HG02840 (cell line): Measurements from ENCODE around the gene TMEM256.
"Not testable (repeated sequence)": the region's sequence is repeated elsewhere in the genome, so short reads cannot be mapped to it uniquely, and the experiment has no call there.

ENCODE experiments used
- ATAC-seq: cut with Tn5 transposase; IDR thresholded peaks from one replicate; pipeline ENCODE4 v1.9.1; 2021; ENCODE audit warnings: mild to moderate bottlenecking, moderate library complexity, moderate number of reproducible peaks; ENCODE audit not compliant: unreplicated experiment, low FRiP score

TMEM256 gene

GRCh38 chr17:7389924-7390910, 13.7 kb downstream of the TMEM256 start:
- no peak for ATAC-seq

- no peak for ATAC-seq
Measured at GRCh38 chr17:7388856-7389255, 15.0 kb downstream of the TMEM256 start.

GRCh38 chr17:7384489-7385081, 19.3 kb downstream of the TMEM256 start:
- ATAC-seq: no peak

GRCh38 chr17:7383742-7384488, 20.0 kb downstream of the TMEM256 start:
- ATAC-seq: no peak

- no peak for ATAC-seq
Measured at GRCh38 chr17:7383371-7383741, 20.5 kb downstream of the TMEM256 start.

- no peak for ATAC-seq
Measured at GRCh38 chr17:7382901-7383300, 21.0 kb downstream of the TMEM256 start.

GRCh38 chr17:7380855-7381683, 22.8 kb downstream of the TMEM256 start, which contains the start of gene TNK1:
Gene TNK1, plus strand, starts transcription at chr17:7381089. Its CDS starts 1,838 bp downstream, at chr17:7382927.
- ATAC-seq: no peak

- no peak for ATAC-seq
Measured at GRCh38 chr17:7380321-7380720, 23.6 kb downstream of the TMEM256 start.

- ATAC-seq: no peak
Measured at GRCh38 chr17:7379134-7379533, 24.8 kb downstream of the TMEM256 start.

GRCh38 chr17:7374353-7374752, 29.5 kb downstream of the TMEM256 start:
- ATAC-seq: no peak

- ATAC-seq: no peak
Measured at GRCh38 chr17:7370853-7371252, 33.0 kb downstream of the TMEM256 start.

GRCh38 chr17:7369825-7370224, 34.1 kb downstream of the TMEM256 start:
- ATAC-seq: no peak

GRCh38 chr17:7368599-7368994, 35.3 kb downstream of the TMEM256 start:
- ATAC-seq: not testable (repeated sequence)

- ATAC-seq: no peak
Measured at GRCh38 chr17:7367918-7368598, 35.8 kb downstream of the TMEM256 start.

GRCh38 chr17:7367083-7367482, 36.8 kb downstream of the TMEM256 start:
- ATAC-seq: no peak

- ATAC-seq: not testable (repeated sequence)
Measured at GRCh38 chr17:7365963-7366362, 37.9 kb downstream of the TMEM256 start.

GRCh38 chr17:7363311-7363710, 40.6 kb downstream of the TMEM256 start:
- no peak for ATAC-seq

GRCh38 chr17:7361906-7362305, 42.0 kb downstream of the TMEM256 start:
- no peak for ATAC-seq

- no peak for ATAC-seq
Measured at GRCh38 chr17:7357381-7357780, 46.5 kb downstream of the TMEM256 start.

GRCh38 chr17:7356756-7357155, 47.1 kb downstream of the TMEM256 start:
- ATAC-seq: no peak
